GM18502 (cell line): ENCODE measurements around the gene C1QL1.
A peak's percentile ranks its signal among the peaks of the same experiment; 100 is the strongest.
"Not testable (repeated sequence)": the region's sequence is repeated elsewhere in the genome, so short reads cannot be mapped to it uniquely, and the experiment has no call there.

Experiments used
- ATAC-seq: cut with Tn5 transposase; IDR thresholded peaks from one replicate; pipeline ENCODE4 v1.9.1; 2021; ENCODE audit warnings: mild to moderate bottlenecking; ENCODE audit not compliant: unreplicated experiment, poor library complexity

C1QL1 gene

DNA sequence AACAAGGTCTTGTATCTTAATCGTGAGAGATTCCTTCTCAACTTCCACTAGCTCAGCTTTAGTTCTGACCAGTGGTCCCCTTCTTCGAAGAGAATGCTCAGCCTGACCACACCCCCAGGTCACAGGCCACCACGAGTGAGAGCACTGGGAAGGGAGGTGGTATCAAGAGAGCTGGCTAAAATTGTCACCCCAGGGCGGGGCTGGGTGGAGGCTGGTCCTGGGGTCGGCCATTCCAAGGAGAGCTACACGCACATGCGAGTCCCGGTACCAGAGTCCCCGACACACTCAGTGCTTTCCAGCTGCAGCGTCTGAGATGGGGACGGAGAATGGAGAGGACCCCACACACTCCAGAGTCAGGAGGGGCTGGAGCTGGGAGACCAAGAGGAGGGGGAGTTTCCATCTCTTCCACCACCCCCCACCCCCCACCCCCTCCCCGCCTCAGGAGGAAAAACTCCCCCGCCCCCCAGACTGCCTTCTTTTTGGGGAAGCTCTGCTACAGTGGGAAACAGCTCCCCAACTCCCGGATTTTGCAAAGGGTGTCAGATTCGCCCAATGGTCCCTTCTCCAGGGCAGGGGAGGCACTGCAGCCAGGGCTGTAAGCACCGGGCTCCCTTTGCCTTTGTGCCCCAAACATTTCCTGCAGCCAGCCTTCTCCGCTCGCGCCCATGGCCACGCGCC, 1.6 kb downstream of the C1QL1 start:
- no peak for ATAC-seq

DNA sequence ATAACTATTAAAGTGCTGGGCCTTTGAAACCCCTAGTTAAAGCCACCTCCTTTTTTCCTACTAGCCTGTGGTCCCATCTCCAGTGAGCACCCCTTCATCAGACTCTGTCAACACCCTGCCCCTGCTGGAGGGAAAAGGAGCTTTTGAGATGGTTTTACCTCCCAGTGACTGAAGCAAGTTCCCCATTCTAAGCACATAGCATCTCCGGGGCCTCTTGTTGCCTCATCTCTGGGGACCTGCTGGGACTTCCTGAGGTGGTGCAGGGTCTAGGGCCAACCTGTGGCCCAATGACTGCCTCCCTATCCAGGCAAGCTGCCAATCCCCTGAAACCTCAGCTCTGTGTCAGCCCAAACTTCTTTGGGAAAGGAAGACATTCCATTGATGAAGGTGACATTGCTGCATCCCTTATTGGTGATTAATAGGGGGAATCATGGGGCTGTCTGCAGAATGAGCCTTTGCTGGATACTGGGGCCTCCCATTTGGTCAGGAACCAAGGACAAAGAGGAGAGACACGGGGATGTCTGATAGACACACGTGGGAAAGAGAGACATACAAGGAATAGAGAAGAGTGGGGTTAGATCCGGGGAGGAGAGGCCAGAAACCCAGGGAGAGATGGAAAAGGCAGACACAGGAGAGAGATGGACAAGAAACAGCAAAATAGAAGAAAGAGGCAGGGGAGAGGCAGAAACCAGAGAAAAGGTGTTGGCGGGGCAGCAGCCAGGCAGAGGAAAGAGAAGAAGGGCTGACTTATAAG, 2.4 kb downstream of the C1QL1 start:
- no peak for ATAC-seq

DNA sequence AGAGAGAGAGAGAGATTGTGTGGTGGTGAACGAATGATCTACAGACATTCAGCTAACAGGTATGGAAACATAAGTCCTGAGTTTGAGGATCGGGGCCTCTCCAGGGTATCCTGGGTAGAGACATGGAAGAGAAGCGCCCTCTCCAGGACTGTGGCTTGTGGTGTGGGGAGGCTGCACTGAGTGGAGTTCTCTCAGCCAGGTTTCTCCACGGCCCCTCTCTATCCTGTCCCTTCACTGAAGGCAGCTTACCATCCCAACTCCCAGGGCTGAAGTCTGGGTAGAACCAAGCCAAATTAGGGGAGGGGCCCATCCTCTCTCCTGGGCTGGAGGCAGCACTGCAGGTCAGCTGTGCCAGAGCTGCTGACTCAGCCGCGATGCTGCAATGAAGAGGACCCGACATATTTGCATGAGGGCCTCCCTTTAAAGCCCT, 6.2 kb downstream of the C1QL1 start:
- no peak for ATAC-seq

DNA sequence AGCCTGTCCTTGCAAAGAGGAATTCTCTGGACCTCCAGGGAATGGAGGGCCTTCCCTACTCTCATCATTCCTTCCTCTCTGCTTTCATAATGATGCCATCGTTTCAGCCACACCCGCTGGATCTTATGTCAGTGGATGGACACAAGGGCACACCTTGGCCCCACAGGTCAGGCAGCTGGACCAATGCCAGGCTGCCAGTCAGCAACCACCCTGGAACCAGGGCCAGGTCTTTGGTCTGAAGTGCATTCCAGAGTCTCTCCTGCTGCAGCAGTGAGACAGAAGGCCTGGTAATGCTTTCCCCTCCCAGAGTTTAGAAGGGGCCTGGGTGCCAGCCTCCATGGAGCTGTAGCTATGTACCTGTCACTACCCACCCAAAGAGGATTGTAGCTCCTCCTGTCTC, 7.4 kb downstream of the C1QL1 start:
- ATAC-seq, result no peak

DNA sequence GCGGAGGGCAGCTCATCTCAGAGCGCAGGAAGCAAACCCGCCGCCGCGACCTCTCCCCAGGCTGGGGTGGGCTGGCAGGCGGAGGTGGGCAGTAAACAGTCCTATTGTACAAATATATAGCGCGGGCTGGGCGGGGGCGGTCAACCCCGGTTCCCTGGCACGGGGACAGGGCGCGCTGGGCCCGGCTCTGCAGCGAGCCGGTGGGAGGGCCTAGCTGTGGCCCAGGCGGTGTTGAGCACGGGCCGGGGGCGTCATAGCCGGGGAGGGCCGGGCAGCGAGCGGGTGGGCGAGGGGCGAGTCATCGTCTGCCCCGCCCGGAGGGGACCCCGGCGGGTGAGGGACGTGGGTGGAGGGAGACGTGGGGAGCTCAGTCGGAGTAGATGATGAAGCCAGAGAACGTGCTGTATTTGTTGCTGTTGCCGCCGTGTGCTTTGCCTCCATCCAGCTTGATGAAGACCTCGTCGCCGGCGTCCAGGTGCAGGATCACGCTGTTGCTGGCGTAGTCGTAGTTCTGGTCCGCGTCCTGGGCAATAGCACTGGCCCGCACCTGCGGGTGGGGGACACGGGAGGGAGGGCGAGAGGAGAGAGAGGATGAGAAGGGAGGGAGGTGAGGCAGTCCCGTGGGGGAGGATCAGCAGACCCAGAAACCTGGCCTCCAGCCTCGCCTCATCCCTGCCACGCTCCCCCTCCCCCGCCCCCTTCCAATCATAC, 8.1 kb downstream of the C1QL1 start:
- no peak for ATAC-seq

DNA sequence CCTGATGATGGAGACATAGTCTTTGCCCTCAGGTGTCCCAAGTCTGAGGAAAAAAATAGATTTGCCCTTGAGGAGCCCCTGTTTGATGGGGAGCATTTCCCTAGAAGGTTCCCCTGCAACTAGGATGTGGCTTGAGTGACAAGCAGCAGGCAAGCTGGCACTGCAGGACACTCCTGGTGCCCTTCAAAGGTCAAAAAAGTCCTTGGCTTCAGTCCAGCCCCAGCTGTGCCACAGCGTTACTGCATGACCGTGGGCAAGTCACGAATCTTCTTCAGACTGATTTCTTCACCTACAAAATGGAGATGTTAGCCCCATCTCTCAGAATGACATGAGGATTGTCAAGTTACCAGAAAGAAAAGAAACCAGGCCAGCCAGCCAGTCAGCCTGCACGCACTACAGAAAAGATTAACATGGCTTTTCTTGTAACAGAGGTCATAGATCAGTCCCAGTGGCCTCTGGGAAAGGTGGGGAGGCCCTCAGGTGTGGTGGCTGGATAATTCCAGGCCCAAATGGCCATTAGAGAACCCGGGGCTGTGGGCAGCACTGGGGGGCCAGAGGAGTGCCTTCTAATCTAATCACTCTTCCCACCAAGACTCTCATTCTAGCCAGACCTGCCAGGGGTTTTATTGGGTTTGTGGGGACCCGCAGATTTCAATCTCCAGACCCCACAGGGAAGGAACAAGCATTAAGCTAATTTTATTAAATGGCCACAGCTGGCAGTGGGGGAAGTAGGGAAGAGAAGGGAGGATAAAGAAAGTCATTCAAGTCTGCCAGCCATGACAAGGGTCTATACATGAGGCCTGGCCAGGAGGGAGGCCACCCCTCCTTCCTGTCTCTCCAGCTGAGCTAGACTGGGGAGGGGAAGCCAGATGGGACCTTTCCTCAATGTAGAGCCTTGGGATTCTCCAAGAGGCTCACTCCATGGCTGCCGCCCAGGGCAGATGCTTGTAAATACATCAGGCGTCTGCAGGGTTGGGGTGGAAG, 10.8 kb downstream of the C1QL1 start:
- no peak for ATAC-seq

DNA sequence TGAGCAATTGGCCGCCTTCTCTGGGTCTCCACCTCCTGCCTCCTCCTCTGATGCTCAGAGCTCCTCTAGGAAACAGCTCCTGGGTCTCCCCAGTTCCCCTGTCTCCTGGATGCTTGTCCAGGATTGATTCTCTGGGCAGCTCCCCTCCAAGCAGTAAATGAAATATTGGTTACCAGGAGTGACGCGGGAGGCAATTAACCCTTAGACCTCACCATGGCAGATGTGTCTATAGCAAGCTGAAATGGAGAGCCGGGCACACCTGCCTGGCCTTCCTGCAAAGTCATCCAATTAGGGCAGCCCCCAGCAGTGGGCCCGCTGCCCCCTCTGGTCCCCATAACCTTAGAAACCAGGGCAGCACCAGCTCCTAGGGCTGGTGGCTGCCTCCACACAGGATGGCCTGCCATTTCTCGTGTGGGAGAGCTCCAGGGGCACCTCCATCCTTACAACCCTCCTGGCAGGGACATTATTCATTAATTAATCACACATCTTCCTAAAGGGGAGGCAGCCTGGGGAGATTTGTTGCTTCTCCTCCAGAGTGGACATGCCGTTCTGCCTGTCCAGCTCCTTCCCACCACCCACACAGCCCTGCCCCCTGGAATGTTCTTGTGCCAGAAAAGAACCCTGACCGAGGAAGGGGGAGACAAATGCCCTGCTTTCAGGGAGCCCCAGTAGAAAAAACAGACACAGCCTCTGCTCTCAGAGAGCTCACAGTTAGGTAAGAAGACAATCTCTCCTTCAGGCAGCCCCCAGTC, 12.3 kb downstream of the C1QL1 start:
- no peak for ATAC-seq

DNA sequence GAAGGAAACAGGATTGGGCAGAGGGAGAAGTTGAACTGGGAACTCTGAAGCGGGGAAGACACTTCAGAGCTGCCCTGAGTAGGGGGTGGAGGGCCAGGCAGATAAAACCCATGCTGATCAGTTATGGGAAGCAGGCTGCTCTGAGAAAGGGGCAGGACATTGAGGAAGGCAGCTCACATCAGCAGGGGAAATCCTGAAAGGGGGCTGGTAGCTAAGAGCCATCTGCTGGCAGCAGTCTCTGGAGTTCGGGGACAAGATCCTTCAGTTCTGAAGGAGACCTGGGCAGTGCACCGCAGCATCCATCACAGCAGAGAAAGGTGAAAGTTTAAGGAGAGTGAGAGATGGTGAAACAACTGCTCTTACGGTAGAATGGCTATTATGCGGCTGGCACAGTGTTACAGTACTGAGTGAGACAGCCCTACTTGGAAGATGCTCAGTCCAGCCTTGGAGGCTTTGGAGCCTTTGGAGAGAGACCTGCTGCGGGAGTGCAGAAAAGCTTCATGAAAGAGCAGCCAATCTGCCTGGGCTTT, 15.1 kb downstream of the C1QL1 start:
- no peak for ATAC-seq

DNA sequence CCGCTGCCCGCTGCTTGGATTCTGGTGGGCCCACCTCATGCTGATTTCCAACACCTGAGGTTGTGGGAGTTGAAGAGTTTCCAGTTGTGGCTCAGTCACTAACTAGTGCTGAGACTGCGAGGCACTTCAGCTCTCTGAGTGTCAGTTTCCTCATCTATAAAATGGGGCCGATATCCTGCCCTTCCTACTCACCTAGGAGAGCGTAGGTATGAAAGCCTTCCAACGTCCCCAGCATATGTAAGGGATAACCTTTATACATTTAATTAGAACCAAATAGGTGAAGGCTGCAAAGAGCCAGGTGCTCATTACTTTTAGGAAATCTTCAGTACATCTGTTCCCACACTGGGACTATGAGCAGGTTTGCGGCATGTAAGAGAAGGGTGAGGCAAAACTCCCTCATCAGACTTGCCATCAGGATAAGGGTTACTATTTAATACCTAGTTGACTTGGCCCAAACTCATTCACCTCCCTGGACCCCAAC, 19.7 kb downstream of the C1QL1 start:
- ATAC-seq, result no peak

DNA sequence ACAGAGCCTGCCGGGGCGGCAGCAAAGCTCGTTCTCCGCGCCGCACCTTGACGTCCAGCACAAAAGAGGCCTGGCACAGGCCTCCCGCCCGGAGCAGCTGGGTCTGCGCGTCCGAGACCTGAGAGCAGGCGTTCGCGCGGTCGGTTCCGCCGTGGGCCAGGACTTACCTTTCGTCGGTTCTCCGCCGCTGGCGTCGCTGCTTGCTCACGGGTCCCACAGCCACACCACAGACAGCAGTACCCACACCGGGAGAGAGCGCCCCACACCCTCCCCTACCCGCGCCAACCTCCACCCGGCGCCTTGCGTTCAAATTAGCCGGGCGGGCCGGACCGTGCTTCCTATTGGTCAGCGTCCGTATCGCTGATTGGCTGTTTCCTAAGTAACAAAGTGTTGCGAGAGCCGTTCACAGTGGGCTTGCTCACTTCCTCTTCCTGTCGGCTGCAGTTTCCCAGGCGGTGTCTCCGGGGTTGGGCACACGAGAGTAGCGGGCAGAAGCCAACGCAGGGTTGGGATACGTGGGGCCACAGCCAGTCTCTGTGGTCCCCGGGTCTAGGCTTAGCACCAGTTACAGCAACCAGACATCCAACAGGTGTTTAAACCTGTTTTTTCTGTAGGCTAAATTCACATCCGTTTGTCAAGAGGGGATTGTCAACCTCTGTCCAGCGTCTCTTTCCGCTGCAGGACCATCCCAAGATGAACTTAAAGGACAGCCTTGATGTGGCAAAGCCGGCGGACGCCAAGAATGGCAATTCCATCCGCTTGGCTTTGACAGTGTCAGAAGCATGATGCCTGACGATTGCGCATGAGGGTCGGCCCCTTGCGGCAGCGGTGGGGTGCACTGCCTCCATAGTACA, 20.4 kb downstream of the C1QL1 start, which contains the start of gene KIF18B:
Gene KIF18B (minus strand): TSS at position 313 of the 854 bp plus-strand sequence. CDS start 11,429 bp downstream, outside the sequence.
- peak; percentile 93 for ATAC-seq

DNA sequence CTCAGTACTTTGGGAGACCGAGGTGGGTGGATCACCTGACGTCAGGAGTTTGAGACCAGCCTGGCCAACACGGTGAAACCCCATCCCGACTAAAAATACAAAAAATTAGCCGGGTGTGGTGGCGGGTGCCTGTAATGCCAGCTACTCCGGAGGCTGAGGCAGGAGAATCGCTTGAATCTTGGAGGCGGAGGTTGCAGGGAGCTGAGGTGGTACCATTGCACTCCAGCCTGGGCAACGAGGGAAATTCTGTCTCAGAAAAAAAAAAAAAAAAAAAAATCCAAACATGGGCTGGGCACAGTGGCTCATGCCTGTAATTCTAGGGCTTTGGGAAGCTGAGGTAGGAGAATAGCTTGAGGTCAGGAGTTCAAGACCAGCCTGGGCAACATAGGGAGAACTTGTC, 22.5 kb downstream of the C1QL1 start:
- not testable (repeated sequence) for ATAC-seq

DNA sequence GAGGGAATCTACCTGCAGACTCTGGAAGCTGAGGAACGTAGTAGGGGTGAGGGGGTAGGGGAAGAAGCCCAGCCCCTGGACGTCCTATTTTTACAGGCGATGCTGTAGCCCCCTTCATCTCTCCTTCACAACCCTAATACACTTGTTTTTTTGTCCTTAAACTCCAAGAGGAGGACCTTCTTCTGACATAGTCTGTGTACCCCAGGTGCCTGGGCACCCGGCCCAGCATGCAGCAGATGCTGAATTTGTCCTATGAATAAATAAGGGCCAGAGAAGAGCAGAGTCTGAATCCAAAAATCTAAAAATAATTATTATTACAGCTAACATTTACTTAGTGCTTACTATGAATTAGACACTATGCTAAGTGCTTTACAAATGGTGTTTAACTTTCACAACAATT, 25.6 kb downstream of the C1QL1 start:
- ATAC-seq, result no peak

DNA sequence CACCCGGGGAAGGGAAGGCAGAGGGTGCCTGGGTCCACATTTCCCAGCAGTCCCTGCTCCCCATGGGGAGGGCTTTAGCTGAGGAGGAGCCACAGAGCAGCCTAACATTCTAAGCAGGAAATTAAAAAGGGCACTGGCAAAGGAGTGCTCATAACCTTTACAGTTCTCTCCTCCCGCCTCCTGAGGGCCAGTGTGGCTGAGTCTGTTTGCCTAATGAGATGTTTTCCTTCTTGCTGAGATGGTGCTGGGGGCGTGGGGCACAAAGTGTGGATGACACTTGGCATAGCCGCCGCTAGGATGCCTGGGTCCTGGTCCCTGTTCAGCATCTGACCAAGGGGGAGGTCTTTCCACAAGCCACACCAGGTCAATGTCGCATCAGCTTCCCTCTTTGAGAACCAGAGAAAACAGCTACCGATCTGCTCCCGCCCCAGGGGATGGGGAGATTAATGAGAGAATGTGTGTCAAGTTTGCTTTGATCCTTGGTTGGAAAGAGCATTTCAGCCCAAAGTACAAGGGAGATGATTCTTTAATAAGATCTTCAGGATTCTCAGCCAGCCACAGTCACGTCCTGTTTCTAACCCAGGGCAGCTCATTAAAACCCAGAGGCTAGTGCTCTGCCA, 26.3 kb downstream of the C1QL1 start:
- ATAC-seq, result no peak

DNA sequence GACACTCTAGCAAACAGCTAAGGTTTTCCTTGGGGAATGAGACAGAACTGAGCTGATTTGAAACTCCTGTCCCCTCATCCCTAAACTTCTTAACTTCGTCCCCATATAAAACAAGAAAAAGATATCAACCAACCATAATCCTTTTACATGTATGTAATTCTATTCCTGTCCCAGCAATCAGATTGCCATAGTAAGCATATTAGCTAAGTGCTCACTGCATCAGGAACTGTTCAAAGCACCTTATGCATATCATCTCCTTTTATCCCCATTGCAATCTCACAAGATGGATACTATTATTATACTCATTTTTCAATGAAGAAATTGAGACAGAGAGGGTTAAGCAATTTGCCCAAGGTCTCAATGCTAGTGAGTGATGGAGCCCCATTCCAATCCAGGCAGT, 27.3 kb downstream of the C1QL1 start:
- no peak for ATAC-seq

DNA sequence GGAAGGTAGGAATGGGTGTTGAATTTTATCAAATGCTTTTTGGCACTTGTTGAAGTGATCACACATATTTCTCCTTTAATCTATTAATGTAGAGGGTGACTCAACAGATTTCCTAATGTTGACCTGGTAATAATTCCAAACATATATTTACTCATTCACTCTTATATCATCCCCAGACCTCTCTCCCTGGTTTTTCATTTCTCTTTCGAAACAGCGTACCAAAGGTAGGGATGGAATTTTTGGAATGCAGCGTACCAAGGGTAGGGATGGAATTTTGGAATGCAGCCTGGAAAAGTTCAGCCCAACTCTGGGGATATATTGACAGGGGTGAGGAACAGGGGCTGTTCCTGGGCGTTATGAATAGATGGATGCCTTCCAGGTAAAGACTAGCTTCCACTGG, 27.8 kb downstream of the C1QL1 start:
- no peak for ATAC-seq

DNA sequence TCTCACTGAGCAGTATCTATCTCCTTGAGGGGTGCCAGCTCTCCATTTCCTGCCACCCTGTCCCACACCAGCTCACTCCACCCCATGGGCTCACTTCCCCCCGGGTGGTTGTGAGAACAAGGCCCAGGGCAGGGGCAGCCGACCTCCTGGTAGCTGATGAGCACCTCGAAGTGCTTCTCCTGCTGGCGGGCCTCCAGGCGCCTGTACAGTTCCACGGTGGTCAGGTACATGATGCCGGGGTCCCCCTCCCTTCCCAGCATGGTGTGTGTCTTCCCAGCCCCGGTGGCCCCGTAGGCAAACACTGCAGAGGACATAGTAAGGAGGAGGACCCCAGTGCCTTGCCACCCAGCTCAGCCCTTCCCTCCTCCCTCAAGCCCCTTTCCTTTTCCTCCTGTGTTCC, 33.0 kb downstream of the C1QL1 start:
- no peak for ATAC-seq

DNA sequence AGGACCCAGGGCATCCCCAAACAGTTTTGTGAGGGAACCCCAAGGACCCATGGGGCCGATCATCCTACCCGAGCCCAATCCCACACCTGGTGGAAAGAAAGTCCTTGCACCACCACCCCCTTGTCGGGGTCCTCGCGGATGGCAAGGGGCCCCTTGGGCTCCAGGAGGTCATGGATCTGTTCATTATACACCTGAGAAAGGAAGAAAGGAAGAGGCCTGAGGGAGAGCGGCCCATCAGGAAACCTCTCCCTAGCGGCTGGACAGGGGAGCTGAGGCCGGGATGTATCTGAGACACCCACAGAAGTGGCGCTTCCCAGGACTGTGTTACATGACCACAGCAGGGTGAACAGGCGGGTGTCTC, 33.4 kb downstream of the C1QL1 start:
- ATAC-seq, result no peak
